Panc1 (cell line): Measurements from ENCODE around the gene ROCK2.

ENCODE experiments used
- POLR2AphosphoS5 ChIP-seq: IDR thresholded peaks from 2 replicates; pipeline ENCODE4 v1.6.1; 2012; ENCODE audit warnings: mild to moderate bottlenecking, low read depth, low read length, moderate library complexity
- TF ChIP-seq, protein P1 (sequence below): fragments of 450-650 bp; IDR thresholded peaks from 2 replicates; pipeline ENCODE4 v1.5.1; 2017; ENCODE audit warnings: mild to moderate bottlenecking

GRCh38 chr2:11370377-11371091 is 26.1 kb upstream of the ROCK2 start:
- TF ChIP-seq, protein P1, sequence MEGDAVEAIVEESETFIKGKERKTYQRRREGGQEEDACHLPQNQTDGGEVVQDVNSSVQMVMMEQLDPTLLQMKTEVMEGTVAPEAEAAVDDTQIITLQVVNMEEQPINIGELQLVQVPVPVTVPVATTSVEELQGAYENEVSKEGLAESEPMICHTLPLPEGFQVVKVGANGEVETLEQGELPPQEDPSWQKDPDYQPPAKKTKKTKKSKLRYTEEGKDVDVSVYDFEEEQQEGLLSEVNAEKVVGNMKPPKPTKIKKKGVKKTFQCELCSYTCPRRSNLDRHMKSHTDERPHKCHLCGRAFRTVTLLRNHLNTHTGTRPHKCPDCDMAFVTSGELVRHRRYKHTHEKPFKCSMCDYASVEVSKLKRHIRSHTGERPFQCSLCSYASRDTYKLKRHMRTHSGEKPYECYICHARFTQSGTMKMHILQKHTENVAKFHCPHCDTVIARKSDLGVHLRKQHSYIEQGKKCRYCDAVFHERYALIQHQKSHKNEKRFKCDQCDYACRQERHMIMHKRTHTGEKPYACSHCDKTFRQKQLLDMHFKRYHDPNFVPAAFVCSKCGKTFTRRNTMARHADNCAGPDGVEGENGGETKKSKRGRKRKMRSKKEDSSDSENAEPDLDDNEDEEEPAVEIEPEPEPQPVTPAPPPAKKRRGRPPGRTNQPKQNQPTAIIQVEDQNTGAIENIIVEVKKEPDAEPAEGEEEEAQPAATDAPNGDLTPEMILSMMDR = no peak
- no peak for TF ChIP-seq POLR2AphosphoS5
